GM12878 (cell line): ENCODE measurements around the gene A3GALT2. TPM values are rescaled to one million over a fixed set of nuclear protein-coding genes. Genes with fewer than 3 reads are reported as not detected.

Experiments
- ATAC-seq: fragments of 200-7000 bp; cut with Tn5 transposase; 3 replicates; pipeline ENCODE4 v1.9.1; 2020; ENCODE audit warnings: mild to moderate bottlenecking, moderate library complexity
- BruUV-seq: library from RNA; stranded (reverse); fragments of 400-500 nt; replicated peaks from 2 replicates; lab custom pipeline; 2021; lab: Mats Ljungman, UMichigan
- CTCF ChIA-PET: fragments of 300-600 bp; sonication (Branson Sonifier 250); formaldehyde crosslinking; extraction: SDS; loops from one replicate; lab custom pipeline; 2021; ENCODE audit warnings: inconsistent platforms; lab: Yijun Ruan, JAX
- POLR2A ChIA-PET: fragments of 350-600 bp; formaldehyde crosslinking; extraction: SDS; loops from one replicate; lab custom pipeline; 2021; ENCODE audit warnings: inconsistent platforms; lab: Charles Lee
- RAD21 ChIA-PET: fragments of 300-600 bp; sonication (Branson Sonifier 250); formaldehyde crosslinking; loops from one replicate; lab custom pipeline; 2023; ENCODE audit warnings: antibody characterized with exemption; ENCODE audit not compliant: unreplicated experiment; lab: Charles Lee
- SMC1A ChIA-PET: fragments of 300-600 bp; sonication (Branson Sonifier 250); formaldehyde crosslinking; loops from one replicate; lab custom pipeline; 2023; ENCODE audit not compliant: unreplicated experiment, uncharacterized antibody; lab: Charles Lee
- DNase-seq: peaks from one replicate; pipeline ENCODE4 v3.0.0-alpha.2; 2011; ENCODE audit warnings: low read depth, low spot score
- FAIRE-seq: peaks from 3 replicates; lab custom pipeline; 2011; peaks lifted over from hg19 to GRCh38; lab: Jason Lieb, UNC
- H2AFZ ChIP-seq: 2 replicates; pipeline ENCODE4 v1.6.0; 2011; ENCODE audit warnings: low read depth, low read length, control low read depth; ENCODE audit not compliant: control insufficient read depth
- H3K27ac ChIP-seq: 2 replicates; pipeline ENCODE4 v1.5.1; 2011; ENCODE audit warnings: control low read depth; ENCODE audit not compliant: control insufficient read depth, insufficient read depth
- H3K27me3 ChIP-seq, 2 experiments: replicated peaks in 1 of 2; 2 replicates each; pipeline versions ENCODE4 v1.6.0 to v1.6.1; 2011; ENCODE audit warnings: low read length in 1 of 2; ENCODE audit not compliant: control insufficient read depth in 2 of 2, insufficient read depth in 2 of 2
- H3K36me3 ChIP-seq, 2 experiments: 2 replicates each; pipeline ENCODE4 v1.5.1; 2011; ENCODE audit warnings: low read length in 1 of 2; ENCODE audit not compliant: control insufficient read depth in 2 of 2, insufficient read depth in 2 of 2
- H3K4me1 ChIP-seq: 2 replicates; pipeline ENCODE4 v1.6.1; 2011; ENCODE audit warnings: mild to moderate bottlenecking, low read length, moderate library complexity, mixed read lengths; ENCODE audit not compliant: control insufficient read depth, insufficient read depth
- H3K4me2 ChIP-seq: 2 replicates; pipeline ENCODE4 v1.6.0; 2011; ENCODE audit warnings: control low read depth; ENCODE audit not compliant: control insufficient read depth, insufficient read depth
- H3K4me3 ChIP-seq: fragments of 200-600 bp; sonication (generic); 2 replicates; pipeline ENCODE4 v1.5.1; 2016
- H3K79me2 ChIP-seq: 2 replicates; pipeline ENCODE4 v1.6.0; 2011; ENCODE audit warnings: low read length; ENCODE audit not compliant: control insufficient read depth, insufficient read depth
- H3K9ac ChIP-seq: 2 replicates; pipeline ENCODE4 v1.8.0; 2011; ENCODE audit warnings: low read length, control low read depth, mixed read lengths; ENCODE audit not compliant: control insufficient read depth, insufficient read depth
- H3K9me3 ChIP-seq: replicated peaks from 3 replicates; pipeline ENCODE4 v1.5.1; 2011; ENCODE audit warnings: mild to moderate bottlenecking, low read length; ENCODE audit not compliant: control insufficient read depth, insufficient read depth
- H4K20me1 ChIP-seq: 2 replicates; pipeline ENCODE4 v1.6.0; 2011; ENCODE audit not compliant: control insufficient read depth, insufficient read depth
- CBFB ChIP-seq: IDR thresholded peaks from 2 replicates; pipeline ENCODE4 v1.6.1; 2016; ENCODE audit warnings: antibody characterized with exemption, low read depth
- EGR1 ChIP-seq, 2 experiments: IDR thresholded peaks; 1 replicate in 1 of 2; 2 replicates in 1 of 2; pipeline ENCODE4 v1.6.1; 2011 to 2012; ENCODE audit warnings: low read depth in 2 of 2, low read length in 2 of 2, borderline replicate concordance in 1 of 2, mild to moderate bottlenecking in 1 of 2, moderate library complexity in 1 of 2
- GABPA ChIP-seq: IDR thresholded peaks from 2 replicates; pipeline ENCODE4 v1.6.1; 2014; ENCODE audit warnings: antibody characterized with exemption, low read depth, mild to moderate bottlenecking, inconsistent platforms
- MTA2 ChIP-seq: fragments of 450-650 bp; IDR thresholded peaks from 2 replicates; pipeline ENCODE4 v1.6.1; 2016; ENCODE audit warnings: low read depth, mild to moderate bottlenecking, moderate library complexity
- NFIC ChIP-seq: IDR thresholded peaks from 2 replicates; pipeline ENCODE4 v1.6.1; 2012; ENCODE audit warnings: low read depth, mild to moderate bottlenecking, inconsistent platforms, low read length, moderate library complexity
- PML ChIP-seq: IDR thresholded peaks from 2 replicates; pipeline ENCODE4 v1.6.1; 2012; ENCODE audit warnings: low read length, inconsistent platforms
- POLR2A ChIP-seq: IDR thresholded peaks from 2 replicates; pipeline ENCODE4 v1.6.1; 2011; ENCODE audit warnings: low read depth, mild to moderate bottlenecking, low read length
- RAD51 ChIP-seq: fragments of 450-650 bp; IDR thresholded peaks from 2 replicates; pipeline ENCODE4 v1.6.1; 2016; ENCODE audit warnings: moderate library complexity, mild to moderate bottlenecking, inconsistent platforms
- RFX5 ChIP-seq: IDR thresholded peaks from 2 replicates; pipeline ENCODE4 v1.6.1; 2011; ENCODE audit warnings: low read depth, low read length, improper control_type of control experiment
- SMAD5 ChIP-seq: IDR thresholded peaks from 2 replicates; pipeline ENCODE4 v1.6.1; 2016; ENCODE audit warnings: antibody characterized with exemption, low read depth
- WRNIP1 ChIP-seq: IDR thresholded peaks from 2 replicates; pipeline ENCODE4 v1.6.1; 2011; ENCODE audit warnings: low read depth, low read length, improper control_type of control experiment, borderline replicate concordance
- WGBS: methylation state at CpG from one replicate; pipeline ENCODE4 v1.1.6; 2016; ENCODE audit warnings: low lambda C conversion rate; ENCODE audit not compliant: insufficient replicate concordance, insufficient coverage; ENCODE audit errors: missing lambda C conversion rate; 5-methylcytosine and 5-hydroxymethylcytosine counted together
- in situ Hi-C: fragments of 300-500 bp; cut with MboI; formaldehyde crosslinking; loops from 9 replicates; pipeline ENCODE4 v1.14.3; 2018; ENCODE audit warnings: mixed read lengths
- intact Hi-C: fragments of 100-400 bp; cut with micrococcal nuclease; formaldehyde crosslinking; loops from one replicate; pipeline ENCODE4 v1.14.2; 2022; ENCODE audit not compliant: unreplicated experiment
- polyA plus RNA-seq, 11 experiments: library from polyadenylated mRNA; depleted of rRNA in 4 of 11; unstranded in 6 of 11; stranded (reverse) in 5 of 11; fragments of >200 nt; fragmentation: Nextera tagmentation in 4 of 11; fragmentation: Illumina TruSeq in 1 of 11; extraction: Ambion mirVana in 4 of 11; extraction: Trizol in 1 of 11; gene quantifications; 1 replicate in 1 of 11; 2 replicates in 10 of 11; pipeline versions ENCODE4 v1.2.1 to v1.2.3, GENCODE V29; 2011 to 2016; ENCODE audit warnings: inconsistent platforms in 2 of 11, missing spikeins in 2 of 11, low read depth in 1 of 11
- total RNA-seq, 4 experiments: library from RNA; depleted of rRNA in 3 of 4; stranded (reverse); fragments of >200 nt in 3 of 4; fragmentation: Illumina TruSeq in 1 of 4; extraction: Trizol in 1 of 4; gene quantifications; 2 replicates each; pipeline versions ENCODE4 v1.2.1 to v1.2.3, GENCODE V29; 2013 to 2021
- TF ChIP-seq, protein P1 (sequence below), 3 experiments: IDR thresholded peaks in 2 of 3; conservative IDR thresholded peaks in 1 of 3; 2 replicates each; pipeline ENCODE4 v1.5.1; 2011; ENCODE audit warnings: low read depth in 3 of 3, low read length in 3 of 3, mild to moderate bottlenecking in 3 of 3, control low read depth in 2 of 3, moderate library complexity in 2 of 3, inconsistent platforms in 1 of 3, mixed read lengths in 1 of 3; ENCODE audit not compliant: control insufficient read depth in 2 of 3, insufficient read depth in 1 of 3; ENCODE audit errors: extremely low read depth in 1 of 3
- TF ChIP-seq, protein P2 (sequence below): IDR thresholded peaks from 2 replicates; pipeline ENCODE4 v1.6.1; 2011; ENCODE audit warnings: borderline replicate concordance, low read depth, mild to moderate bottlenecking, moderate library complexity, mixed read lengths, low read length; ENCODE audit not compliant: insufficient read depth; ENCODE audit errors: extremely low read length
- TF ChIP-seq, protein P3 (sequence below): fragments of 450-650 bp; IDR thresholded peaks from 2 replicates; pipeline ENCODE4 v1.6.1; 2017; ENCODE audit warnings: mild to moderate bottlenecking, moderate library complexity

Gene A3GALT2
- total and polyA plus RNA-seq, 10 of the 15 experiments (the other 5 are each of a cell fraction or from before 2014, with no cell fraction given): not detected

DNA sequence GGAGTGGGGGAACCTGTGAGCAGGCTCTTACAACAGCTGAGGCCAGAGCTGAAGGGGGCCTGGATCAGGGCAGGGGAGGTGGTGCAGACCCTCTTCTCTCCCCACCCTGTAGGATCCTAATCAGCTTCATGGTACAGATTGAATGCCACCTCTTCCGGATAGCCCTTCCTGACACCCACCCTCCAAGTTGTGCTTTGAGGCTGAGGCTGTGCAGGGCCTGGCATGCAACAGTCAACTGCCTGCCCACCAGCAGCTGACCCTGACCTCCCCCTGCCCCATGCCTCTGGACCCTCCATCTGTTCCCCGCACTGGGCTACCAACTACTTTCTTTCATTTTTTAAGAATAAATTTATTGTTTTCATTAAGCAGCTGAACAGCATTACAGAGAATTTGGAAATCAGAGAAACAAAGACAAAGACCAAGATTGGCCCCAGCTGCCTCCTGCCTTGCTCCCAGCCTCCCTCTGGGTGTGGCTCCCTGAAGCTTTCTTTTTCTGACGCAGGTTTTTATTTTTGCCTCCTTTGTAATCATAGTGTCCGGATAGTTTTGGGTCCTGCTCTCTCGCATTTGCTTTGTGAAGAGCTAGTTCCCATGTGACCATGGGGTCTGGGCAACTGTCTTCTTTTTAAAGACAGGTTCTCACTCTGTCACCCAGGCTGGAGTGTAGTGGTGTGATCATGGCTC is 51.8 kb downstream of the A3GALT2 start (continued):
- TF ChIP-seq, protein P1, sequence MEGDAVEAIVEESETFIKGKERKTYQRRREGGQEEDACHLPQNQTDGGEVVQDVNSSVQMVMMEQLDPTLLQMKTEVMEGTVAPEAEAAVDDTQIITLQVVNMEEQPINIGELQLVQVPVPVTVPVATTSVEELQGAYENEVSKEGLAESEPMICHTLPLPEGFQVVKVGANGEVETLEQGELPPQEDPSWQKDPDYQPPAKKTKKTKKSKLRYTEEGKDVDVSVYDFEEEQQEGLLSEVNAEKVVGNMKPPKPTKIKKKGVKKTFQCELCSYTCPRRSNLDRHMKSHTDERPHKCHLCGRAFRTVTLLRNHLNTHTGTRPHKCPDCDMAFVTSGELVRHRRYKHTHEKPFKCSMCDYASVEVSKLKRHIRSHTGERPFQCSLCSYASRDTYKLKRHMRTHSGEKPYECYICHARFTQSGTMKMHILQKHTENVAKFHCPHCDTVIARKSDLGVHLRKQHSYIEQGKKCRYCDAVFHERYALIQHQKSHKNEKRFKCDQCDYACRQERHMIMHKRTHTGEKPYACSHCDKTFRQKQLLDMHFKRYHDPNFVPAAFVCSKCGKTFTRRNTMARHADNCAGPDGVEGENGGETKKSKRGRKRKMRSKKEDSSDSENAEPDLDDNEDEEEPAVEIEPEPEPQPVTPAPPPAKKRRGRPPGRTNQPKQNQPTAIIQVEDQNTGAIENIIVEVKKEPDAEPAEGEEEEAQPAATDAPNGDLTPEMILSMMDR (IDR thresholded peaks at IDR 0.05 in 2 of 3, conservative IDR thresholded peaks at IDR 0.05 in 1 of 3; ENCODE audit: control insufficient read depth in 2 of 3, extremely low read depth in 1 of 3, insufficient read depth in 1 of 3, low read depth in 3 of 3, low read length in 3 of 3): no peak
- TF ChIP-seq NFIC (no peak), CBFB (no peak), RAD51 (no peak)

DNA sequence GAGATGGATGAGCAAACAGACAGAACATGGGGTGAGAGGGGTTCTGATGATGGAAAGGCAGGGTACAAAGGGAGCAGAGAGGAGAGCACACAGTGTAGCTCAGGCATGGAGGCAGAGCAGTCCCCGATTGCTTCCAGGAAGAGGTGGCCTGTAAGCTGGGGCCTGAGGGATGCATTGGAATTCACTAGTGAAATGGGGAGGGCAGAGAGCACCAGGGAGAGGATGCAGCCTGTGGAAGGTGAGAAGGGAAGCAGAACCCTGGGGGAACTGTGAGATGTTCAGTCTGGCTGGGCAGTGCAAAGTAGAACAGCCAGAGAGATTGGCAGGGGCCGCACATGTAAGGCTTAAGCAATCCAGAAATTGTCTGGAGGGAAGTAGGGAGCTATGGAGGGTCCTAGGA is 52.4 kb downstream of the A3GALT2 start:
- SMC1A ChIA-PET: interaction anchor here (1.5 kb wide), 1 partner anchor 11 kb away, joined by 4 read pairs; no protein-coding TSS in a partner anchor
- TF ChIP-seq EGR1 (IDR thresholded peaks at IDR 0.05; ENCODE audit: borderline replicate concordance in 1 of 2, low read depth in 2 of 2, low read length in 2 of 2): no peak
- no peak for TF ChIP-seq PML
- TF ChIP-seq MTA2: no peak
- no peak for TF ChIP-seq SMAD5
- TF ChIP-seq WRNIP1: no peak
- TF ChIP-seq GABPA: no peak
- no peak for TF ChIP-seq RFX5
- TF ChIP-seq, protein P2, sequence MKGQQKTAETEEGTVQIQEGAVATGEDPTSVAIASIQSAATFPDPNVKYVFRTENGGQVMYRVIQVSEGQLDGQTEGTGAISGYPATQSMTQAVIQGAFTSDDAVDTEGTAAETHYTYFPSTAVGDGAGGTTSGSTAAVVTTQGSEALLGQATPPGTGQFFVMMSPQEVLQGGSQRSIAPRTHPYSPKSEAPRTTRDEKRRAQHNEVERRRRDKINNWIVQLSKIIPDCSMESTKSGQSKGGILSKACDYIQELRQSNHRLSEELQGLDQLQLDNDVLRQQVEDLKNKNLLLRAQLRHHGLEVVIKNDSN: no peak
- TF ChIP-seq POLR2A: no peak
- TF ChIP-seq, protein P3, sequence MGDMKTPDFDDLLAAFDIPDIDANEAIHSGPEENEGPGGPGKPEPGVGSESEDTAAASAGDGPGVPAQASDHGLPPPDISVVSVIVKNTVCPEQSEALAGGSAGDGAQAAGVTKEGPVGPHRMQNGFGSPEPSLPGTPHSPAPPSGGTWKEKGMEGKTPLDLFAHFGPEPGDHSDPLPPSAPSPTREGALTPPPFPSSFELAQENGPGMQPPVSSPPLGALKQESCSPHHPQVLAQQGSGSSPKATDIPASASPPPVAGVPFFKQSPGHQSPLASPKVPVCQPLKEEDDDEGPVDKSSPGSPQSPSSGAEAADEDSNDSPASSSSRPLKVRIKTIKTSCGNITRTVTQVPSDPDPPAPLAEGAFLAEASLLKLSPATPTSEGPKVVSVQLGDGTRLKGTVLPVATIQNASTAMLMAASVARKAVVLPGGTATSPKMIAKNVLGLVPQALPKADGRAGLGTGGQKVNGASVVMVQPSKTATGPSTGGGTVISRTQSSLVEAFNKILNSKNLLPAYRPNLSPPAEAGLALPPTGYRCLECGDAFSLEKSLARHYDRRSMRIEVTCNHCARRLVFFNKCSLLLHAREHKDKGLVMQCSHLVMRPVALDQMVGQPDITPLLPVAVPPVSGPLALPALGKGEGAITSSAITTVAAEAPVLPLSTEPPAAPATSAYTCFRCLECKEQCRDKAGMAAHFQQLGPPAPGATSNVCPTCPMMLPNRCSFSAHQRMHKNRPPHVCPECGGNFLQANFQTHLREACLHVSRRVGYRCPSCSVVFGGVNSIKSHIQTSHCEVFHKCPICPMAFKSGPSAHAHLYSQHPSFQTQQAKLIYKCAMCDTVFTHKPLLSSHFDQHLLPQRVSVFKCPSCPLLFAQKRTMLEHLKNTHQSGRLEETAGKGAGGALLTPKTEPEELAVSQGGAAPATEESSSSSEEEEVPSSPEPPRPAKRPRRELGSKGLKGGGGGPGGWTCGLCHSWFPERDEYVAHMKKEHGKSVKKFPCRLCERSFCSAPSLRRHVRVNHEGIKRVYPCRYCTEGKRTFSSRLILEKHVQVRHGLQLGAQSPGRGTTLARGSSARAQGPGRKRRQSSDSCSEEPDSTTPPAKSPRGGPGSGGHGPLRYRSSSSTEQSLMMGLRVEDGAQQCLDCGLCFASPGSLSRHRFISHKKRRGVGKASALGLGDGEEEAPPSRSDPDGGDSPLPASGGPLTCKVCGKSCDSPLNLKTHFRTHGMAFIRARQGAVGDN: no peak

More for the DNA sequence above, 52.4 kb downstream of the A3GALT2 start:
- no TSS peak for BruUV-seq
- no peak overlapping the region for H3K4me2 ChIP-seq
- in situ Hi-C loops: no loop called here
- DNase-seq (no peak), FAIRE-seq (no peak), ATAC-seq (no peak)
- 39% methylated on average over 2 of the region's 2 CpGs for WGBS
- H3K79me2 ChIP-seq: no peaks in the 10 kb centered on the region
- no peaks in the 10 kb centered on the region for H3K9me3 ChIP-seq
- H3K4me3 ChIP-seq: no peak overlapping the region
- no peak overlapping the region for H3K27ac ChIP-seq
- ChIA-PET CTCF (no interaction called here), RAD21 (interaction anchor here (0.8 kb wide), 1 partner anchor 11 kb away, joined by 3 read pairs; no protein-coding TSS in a partner anchor), POLR2A (no interaction called here)
- H3K27me3 ChIP-seq: no peaks in the 10 kb centered on the region
- intact Hi-C loops: no loop called here
- H3K9ac ChIP-seq: no peak overlapping the region
- H3K36me3 ChIP-seq: no peaks in the 10 kb centered on the region; a peak in 1 of 4 replicates
- H3K4me1 ChIP-seq: no peaks in the 10 kb centered on the region
- no peaks in the 10 kb centered on the region; the same call in 1 of the 2 replicates for H4K20me1 ChIP-seq
- H2AFZ ChIP-seq: no peak overlapping the region
